Measurements from ENCODE around the gene PLEKHM3.

PLEKHM3 gene

DNA sequence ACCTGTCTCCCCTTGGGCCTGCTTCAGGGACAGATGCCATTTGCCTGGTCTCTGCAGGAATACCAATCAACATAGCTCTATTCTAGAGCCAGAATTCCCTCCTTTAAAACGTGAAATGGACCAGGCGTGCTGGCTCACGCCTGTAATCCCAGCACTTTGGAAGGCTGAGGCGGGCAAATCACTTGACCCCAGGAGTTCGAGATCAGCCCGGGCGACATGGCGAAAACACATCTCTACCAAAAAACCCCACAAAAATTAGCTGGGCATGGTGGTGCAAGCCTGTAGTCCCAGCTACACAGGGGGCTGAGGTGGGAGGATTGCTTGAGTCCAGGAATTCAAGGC, 127.0 kb downstream of the PLEKHM3 start:
- Histone ChIP-seq H3K27me3 (ENCODE audit: control insufficient read depth, insufficient read depth, low read length) (no peaks in the 10 kb centered on the region), H3K9ac (ENCODE audit: low read depth, low read length) (no peak overlapping the region), H3K27ac (ENCODE audit: low read depth, low read length) (peak overlapping the region; percentile 38), H3K4me1 (ENCODE audit: control insufficient read depth, insufficient read depth, low read length) (peaks cover 45% of the 10 kb centered on the region), H3K9me3 (ENCODE audit: control insufficient read depth, insufficient read depth, low read length) (no peaks in the 10 kb centered on the region), H3K36me3 (ENCODE audit: control insufficient read depth, insufficient read depth, low read length) (no peaks in the 10 kb centered on the region), H3K4me3 (ENCODE audit: low read depth, low read length) (no peak overlapping the region)

- Histone ChIP-seq H3K9me3 (ENCODE audit: control insufficient read depth, insufficient read depth, low read length) (no peaks in the 10 kb centered on the region), H3K4me3 (ENCODE audit: low read depth, low read length) (no peak overlapping the region), H3K27me3 (ENCODE audit: control insufficient read depth, insufficient read depth, low read length) (no peaks in the 10 kb centered on the region), H3K36me3 (ENCODE audit: control insufficient read depth, insufficient read depth, low read length) (no peaks in the 10 kb centered on the region), H3K4me1 (ENCODE audit: control insufficient read depth, insufficient read depth, low read length) (peaks cover 48% of the 10 kb centered on the region), H3K9ac (ENCODE audit: low read depth, low read length) (no peak overlapping the region), H3K27ac (ENCODE audit: low read depth, low read length) (peak overlapping the region; percentile 38)
Measured at GRCh38 chr2:207897541-207898353, 127.6 kb downstream of the PLEKHM3 start.

GRCh38 chr2:207896525-207897285, 128.6 kb downstream of the PLEKHM3 start:
- Histone ChIP-seq H3K27me3 (ENCODE audit: control insufficient read depth, insufficient read depth, low read length) (no peaks in the 10 kb centered on the region), H3K4me3 (ENCODE audit: low read depth, low read length) (no peak overlapping the region), H3K36me3 (ENCODE audit: control insufficient read depth, insufficient read depth, low read length) (no peaks in the 10 kb centered on the region), H3K9ac (ENCODE audit: low read depth, low read length) (peak overlapping the region; percentile 33; the same call in 1 of the 2 replicates), H3K27ac (ENCODE audit: low read depth, low read length) (peak overlapping the region; percentile 86), H3K9me3 (ENCODE audit: control insufficient read depth, insufficient read depth, low read length) (no peaks in the 10 kb centered on the region), H3K4me1 (ENCODE audit: control insufficient read depth, insufficient read depth, low read length) (peaks cover 54% of the 10 kb centered on the region)

- Histone ChIP-seq H3K9me3 (ENCODE audit: control insufficient read depth, insufficient read depth, low read length) (no peaks in the 10 kb centered on the region), H3K27ac (ENCODE audit: low read depth, low read length) (no peak overlapping the region), H3K27me3 (ENCODE audit: control insufficient read depth, insufficient read depth, low read length) (no peaks in the 10 kb centered on the region), H3K36me3 (ENCODE audit: control insufficient read depth, insufficient read depth, low read length) (no peaks in the 10 kb centered on the region), H3K4me3 (ENCODE audit: low read depth, low read length) (no peak overlapping the region), H3K9ac (ENCODE audit: low read depth, low read length) (no peak overlapping the region), H3K4me1 (ENCODE audit: control insufficient read depth, insufficient read depth, low read length) (peaks cover 62% of the 10 kb centered on the region)
Measured at GRCh38 chr2:207895274-207895860, 130.0 kb downstream of the PLEKHM3 start.

GRCh38 chr2:207892716-207893402, 132.5 kb downstream of the PLEKHM3 start:
- peak overlapping the region; percentile 62 for H3K27ac ChIP-seq (ENCODE audit: low read depth, low read length)
- H3K4me3 ChIP-seq (ENCODE audit: low read depth, low read length): no peak overlapping the region
- H3K36me3 ChIP-seq (ENCODE audit: control insufficient read depth, insufficient read depth, low read length): no peaks in the 10 kb centered on the region
- peaks cover 64% of the 10 kb centered on the region for H3K4me1 ChIP-seq (ENCODE audit: control insufficient read depth, insufficient read depth, low read length)
- no peaks in the 10 kb centered on the region for H3K9me3 ChIP-seq (ENCODE audit: control insufficient read depth, insufficient read depth, low read length)
- H3K27me3 ChIP-seq (ENCODE audit: control insufficient read depth, insufficient read depth, low read length): no peaks in the 10 kb centered on the region
- H3K9ac ChIP-seq (ENCODE audit: low read depth, low read length): no peak overlapping the region

DNA sequence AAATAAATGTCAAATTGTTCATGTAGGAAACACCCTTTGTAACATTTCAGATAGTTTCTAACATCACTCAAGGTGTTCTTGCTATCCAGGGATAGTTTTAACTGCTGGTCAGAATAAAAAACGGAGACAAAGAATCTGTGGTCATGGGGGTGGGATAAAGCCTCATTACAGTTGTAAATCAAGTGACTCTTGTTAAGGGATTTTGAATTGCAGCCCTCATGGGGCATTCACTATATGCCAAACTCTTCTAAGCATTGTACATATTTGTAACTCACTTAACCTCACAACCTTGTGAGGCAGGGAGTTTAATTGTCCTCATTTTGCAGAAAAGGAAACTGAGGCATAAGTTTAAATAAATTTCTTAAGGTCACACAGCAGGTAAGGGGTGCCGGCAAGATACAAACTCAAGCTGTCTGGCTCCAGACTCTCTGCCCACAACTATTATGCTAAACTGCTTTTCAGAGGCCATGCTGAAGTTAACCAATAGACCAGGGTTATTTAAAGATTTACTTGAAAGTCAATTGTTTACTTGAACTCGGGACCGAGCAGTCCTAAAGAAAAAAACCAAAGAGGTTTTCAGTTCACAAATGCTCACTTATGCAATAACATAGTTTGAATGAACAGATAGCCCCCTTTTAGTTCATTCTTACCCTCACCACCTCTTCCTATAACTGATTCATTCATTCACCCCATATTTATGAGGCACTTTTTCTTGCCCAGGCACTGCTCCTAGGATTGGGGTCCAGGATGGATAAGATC, 134.1 kb downstream of the PLEKHM3 start:
- no peaks in the 10 kb centered on the region for H3K36me3 ChIP-seq (ENCODE audit: control insufficient read depth, insufficient read depth, low read length)
- H3K27ac ChIP-seq (ENCODE audit: low read depth, low read length): peak overlapping the region; percentile 5
- peaks cover 53% of the 10 kb centered on the region for H3K4me1 ChIP-seq (ENCODE audit: control insufficient read depth, insufficient read depth, low read length)
- no peak overlapping the region for H3K4me3 ChIP-seq (ENCODE audit: low read depth, low read length)
- H3K9me3 ChIP-seq (ENCODE audit: control insufficient read depth, insufficient read depth, low read length): no peaks in the 10 kb centered on the region
- no peaks in the 10 kb centered on the region for H3K27me3 ChIP-seq (ENCODE audit: control insufficient read depth, insufficient read depth, low read length)
- H3K9ac ChIP-seq (ENCODE audit: low read depth, low read length): no peak overlapping the region

DNA sequence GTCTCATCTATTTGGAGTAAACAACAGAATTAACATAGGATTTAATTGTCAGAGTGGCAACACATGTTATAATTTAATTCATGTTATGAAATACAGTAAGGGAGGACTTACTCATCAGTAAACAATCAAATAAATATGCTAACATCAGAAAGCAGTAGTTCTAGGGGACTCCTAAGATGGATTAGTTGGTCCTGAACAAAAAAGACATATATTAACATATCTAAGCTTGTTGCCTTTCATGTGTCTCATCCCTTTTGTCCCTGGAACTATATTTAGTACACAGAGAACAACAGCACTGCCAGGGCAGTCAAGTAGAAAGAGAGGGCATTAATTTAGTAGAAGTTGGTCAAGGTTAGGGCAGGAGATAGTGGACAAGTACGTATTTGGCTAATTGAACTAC, 137.8 kb downstream of the PLEKHM3 start:
- Histone ChIP-seq H3K36me3 (ENCODE audit: control insufficient read depth, insufficient read depth, low read length) (no peaks in the 10 kb centered on the region), H3K27me3 (ENCODE audit: control insufficient read depth, insufficient read depth, low read length) (no peaks in the 10 kb centered on the region), H3K9me3 (ENCODE audit: control insufficient read depth, insufficient read depth, low read length) (no peaks in the 10 kb centered on the region), H3K4me3 (ENCODE audit: low read depth, low read length) (no peak overlapping the region), H3K4me1 (ENCODE audit: control insufficient read depth, insufficient read depth, low read length) (peaks cover 31% of the 10 kb centered on the region), H3K27ac (ENCODE audit: low read depth, low read length) (no peak overlapping the region), H3K9ac (ENCODE audit: low read depth, low read length) (no peak overlapping the region)

DNA sequence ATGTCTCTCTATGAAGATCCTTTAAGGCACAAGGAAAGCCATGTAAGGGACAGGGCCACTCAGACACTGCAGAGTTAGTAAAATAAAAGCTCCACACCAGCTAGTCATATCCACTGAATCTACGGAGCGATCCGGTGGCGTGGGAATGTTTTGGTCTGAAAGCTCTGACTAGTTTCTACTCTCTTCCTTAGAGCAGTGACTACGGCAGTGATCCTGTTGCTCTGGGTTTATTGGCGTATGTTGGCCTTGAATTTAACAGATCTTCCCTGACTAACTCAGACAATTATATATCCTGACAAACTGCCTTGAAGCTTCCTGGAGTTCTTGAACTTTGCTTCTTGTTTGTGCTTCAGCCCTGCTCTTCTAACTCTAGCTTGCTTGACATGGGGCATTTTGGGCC, 140.3 kb downstream of the PLEKHM3 start:
- no peaks in the 10 kb centered on the region for H3K9me3 ChIP-seq (ENCODE audit: control insufficient read depth, insufficient read depth, low read length)
- no peak overlapping the region for H3K9ac ChIP-seq (ENCODE audit: low read depth, low read length)
- H3K4me3 ChIP-seq (ENCODE audit: low read depth, low read length): no peak overlapping the region
- H3K4me1 ChIP-seq (ENCODE audit: control insufficient read depth, insufficient read depth, low read length): peaks cover 14% of the 10 kb centered on the region
- no peaks in the 10 kb centered on the region for H3K36me3 ChIP-seq (ENCODE audit: control insufficient read depth, insufficient read depth, low read length)
- H3K27ac ChIP-seq (ENCODE audit: low read depth, low read length): no peak overlapping the region
- no peaks in the 10 kb centered on the region for H3K27me3 ChIP-seq (ENCODE audit: control insufficient read depth, insufficient read depth, low read length)

GRCh38 chr2:207884127-207884526, 141.2 kb downstream of the PLEKHM3 start:
- Histone ChIP-seq H3K9ac (ENCODE audit: low read depth, low read length) (no peak overlapping the region), H3K27ac (ENCODE audit: low read depth, low read length) (no peak overlapping the region), H3K9me3 (ENCODE audit: control insufficient read depth, insufficient read depth, low read length) (no peaks in the 10 kb centered on the region), H3K27me3 (ENCODE audit: control insufficient read depth, insufficient read depth, low read length) (no peaks in the 10 kb centered on the region), H3K4me1 (ENCODE audit: control insufficient read depth, insufficient read depth, low read length) (peaks cover 10% of the 10 kb centered on the region), H3K36me3 (ENCODE audit: control insufficient read depth, insufficient read depth, low read length) (no peaks in the 10 kb centered on the region), H3K4me3 (ENCODE audit: low read depth, low read length) (no peak overlapping the region)

DNA sequence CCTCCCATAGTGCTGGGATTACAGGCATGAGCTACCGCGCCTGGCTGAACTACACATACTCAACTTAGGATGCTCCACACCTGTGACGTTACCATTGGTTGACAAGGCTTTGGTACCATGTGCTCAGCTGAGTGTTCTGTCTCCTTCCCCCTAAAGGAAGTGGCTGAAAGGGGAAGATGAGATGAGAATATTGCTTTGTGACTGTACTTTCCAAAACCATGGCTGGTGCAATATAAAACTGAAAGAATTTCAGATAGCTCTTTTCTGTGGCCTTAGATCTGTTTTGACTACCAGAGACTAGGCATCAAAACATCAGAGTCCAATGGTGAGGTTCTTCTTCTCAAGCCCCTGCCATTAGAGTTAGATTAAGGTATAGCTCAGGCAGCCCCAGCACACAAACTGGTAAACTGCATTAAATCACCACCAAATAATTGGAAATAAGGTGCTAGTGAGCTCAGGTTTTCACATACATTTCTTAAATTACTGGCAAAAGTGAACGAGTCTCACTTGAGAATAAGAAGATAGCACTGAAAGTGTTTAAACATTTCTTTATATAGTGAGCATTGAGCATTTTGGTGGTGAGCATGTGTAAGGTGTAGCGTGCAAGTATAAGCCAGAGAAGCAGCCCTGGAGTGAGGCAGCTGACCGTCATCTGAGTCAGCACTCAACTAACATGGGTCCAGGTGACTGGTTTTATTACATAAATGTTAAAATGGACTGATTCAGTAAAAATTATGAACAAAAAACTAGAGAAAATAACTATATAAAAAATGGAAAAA, 142.1 kb downstream of the PLEKHM3 start:
- H3K9ac ChIP-seq (ENCODE audit: low read depth, low read length): no peak overlapping the region
- H3K4me1 ChIP-seq (ENCODE audit: control insufficient read depth, insufficient read depth, low read length): peaks cover 8% of the 10 kb centered on the region
- H3K9me3 ChIP-seq (ENCODE audit: control insufficient read depth, insufficient read depth, low read length): no peaks in the 10 kb centered on the region
- H3K27me3 ChIP-seq (ENCODE audit: control insufficient read depth, insufficient read depth, low read length): no peaks in the 10 kb centered on the region
- no peak overlapping the region for H3K27ac ChIP-seq (ENCODE audit: low read depth, low read length)
- no peak overlapping the region for H3K4me3 ChIP-seq (ENCODE audit: low read depth, low read length)
- H3K36me3 ChIP-seq (ENCODE audit: control insufficient read depth, insufficient read depth, low read length): no peaks in the 10 kb centered on the region
